Hepatocyte (in vitro differentiated cells): Measurements from ENCODE around the gene MAPK6. TPM values are rescaled to one million over a fixed set of nuclear protein-coding genes. Genes with fewer than 3 reads are reported as not detected.

ENCODE experiments used
- DNase-seq: peaks from one replicate; pipeline ENCODE4 v3.0.0-alpha.2; 2016; ENCODE audit warnings: low spot score
- H2AFZ ChIP-seq: fragments of 200-600 bp; sonication (generic); 2 replicates; pipeline ENCODE4 v1.6.0; 2016; ENCODE audit warnings: antibody characterized with exemption, mild to moderate bottlenecking
- H3K27ac ChIP-seq: fragments of 200-600 bp; sonication (generic); 2 replicates; pipeline ENCODE4 v1.5.1; 2016; ENCODE audit warnings: mild to moderate bottlenecking
- H3K27me3 ChIP-seq: fragments of 200-600 bp; sonication (generic); 2 replicates; pipeline ENCODE4 v1.6.1; 2016
- H3K36me3 ChIP-seq: fragments of 200-600 bp; sonication (generic); replicated peaks from 2 replicates; pipeline ENCODE4 v1.5.1; 2016; ENCODE audit warnings: low read depth; ENCODE audit not compliant: insufficient read depth
- H3K4me1 ChIP-seq: fragments of 200-600 bp; sonication (generic); 2 replicates; pipeline ENCODE4 v1.5.1; 2016; ENCODE audit warnings: mild to moderate bottlenecking, moderate library complexity; ENCODE audit not compliant: insufficient read depth
- H3K4me2 ChIP-seq: fragments of 200-600 bp; sonication (generic); 2 replicates; pipeline ENCODE4 v1.6.0; 2016
- H3K4me3 ChIP-seq: fragments of 200-600 bp; sonication (generic); 2 replicates; pipeline ENCODE4 v1.5.1; 2016; ENCODE audit warnings: mild to moderate bottlenecking
- H3K79me2 ChIP-seq: fragments of 200-600 bp; sonication (generic); 2 replicates; pipeline ENCODE4 v1.6.0; 2017; ENCODE audit warnings: mild to moderate bottlenecking
- H3K9me2 ChIP-seq: fragments of 200-600 bp; sonication (generic); replicated peaks from 2 replicates; pipeline ENCODE4 v1.6.0; 2017; ENCODE audit warnings: mild to moderate bottlenecking; ENCODE audit not compliant: insufficient read depth
- H3K9me3 ChIP-seq: fragments of 200-600 bp; sonication (generic); 2 replicates; pipeline ENCODE4 v1.5.1; 2016; ENCODE audit warnings: low read depth, mild to moderate bottlenecking
- H4K20me1 ChIP-seq: fragments of 200-600 bp; sonication (generic); 2 replicates; pipeline ENCODE4 v1.6.0; 2016; ENCODE audit warnings: mild to moderate bottlenecking; ENCODE audit not compliant: insufficient read depth, poor library complexity, severe bottlenecking
- EZH2 ChIP-seq: fragments of 200-600 bp; sonication (generic); IDR thresholded peaks from 2 replicates; pipeline ENCODE4 v1.6.1; 2016; ENCODE audit warnings: antibody characterized with exemption, mild to moderate bottlenecking, borderline replicate concordance
- EZH2phosphoT487 ChIP-seq: fragments of 200-600 bp; sonication (generic); IDR thresholded peaks from one replicate; pipeline ENCODE4 v1.6.1; 2018; ENCODE audit warnings: antibody characterized with exemption, mild to moderate bottlenecking, low read depth, moderate library complexity; ENCODE audit not compliant: unreplicated experiment, severe bottlenecking
- WGBS: methylation state at CpG from one replicate; pipeline ENCODE4 v1.1.6; 2016; ENCODE audit warnings: low lambda C conversion rate; ENCODE audit errors: missing lambda C conversion rate; 5-methylcytosine and 5-hydroxymethylcytosine counted together
- polyA plus RNA-seq: library from polyadenylated mRNA; unstranded; fragments of >200 nt; fragmentation: Nextera tagmentation; extraction: Ambion mirVana; gene quantifications from 2 replicates; pipeline ENCODE4 v1.2.1, GENCODE V29; 2016
- total RNA-seq: library from RNA; depleted of rRNA; stranded (reverse); fragments of >200 nt; gene quantifications from 2 replicates; pipeline ENCODE4 v1.2.3, GENCODE V29; 2014
- TF ChIP-seq, protein P1 (sequence below): fragments of 200-600 bp; sonication (generic); IDR thresholded peaks from 2 replicates; pipeline ENCODE4 v1.5.1; 2016; ENCODE audit warnings: antibody characterized with exemption, mild to moderate bottlenecking; ENCODE audit not compliant: poor library complexity

The MAPK6 gene
- total and polyA plus RNA-seq, 2 experiments from 2014 or later = 37.8 to 123 TPM

DNA sequence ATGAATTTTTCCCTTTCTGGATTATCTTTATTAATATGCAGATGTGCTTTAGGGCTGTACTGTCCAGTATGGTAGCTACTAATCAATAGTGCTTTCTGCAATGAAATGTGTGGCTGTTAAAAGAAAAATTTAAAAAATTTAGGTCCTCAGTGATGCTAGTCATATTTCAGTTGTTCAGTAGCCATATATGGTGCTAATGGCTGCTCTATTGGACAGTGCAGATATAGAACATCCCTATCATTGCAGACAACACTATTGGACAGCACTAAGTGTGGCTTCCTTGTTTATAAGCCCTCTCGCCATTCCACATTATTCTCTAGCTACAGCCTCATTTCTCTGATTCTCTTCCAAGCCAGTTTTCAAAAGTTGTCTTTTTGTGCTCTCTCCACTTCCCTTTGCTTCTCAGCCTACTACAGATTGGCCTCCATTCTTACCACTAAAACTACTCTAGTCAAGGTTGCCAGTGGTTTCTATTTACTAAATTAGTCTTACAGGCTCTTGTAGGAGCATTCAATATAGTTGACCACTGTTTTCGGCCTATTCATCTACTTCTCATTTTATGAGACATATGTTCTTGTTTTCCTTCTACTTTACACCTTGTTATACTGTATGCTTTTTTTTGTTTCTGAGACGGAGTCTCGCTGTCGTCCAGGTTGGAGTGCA, 9.5 kb downstream of the MAPK6 start:
- H4K20me1 ChIP-seq = peaks cover 72% of the 10 kb centered on the region

DNA sequence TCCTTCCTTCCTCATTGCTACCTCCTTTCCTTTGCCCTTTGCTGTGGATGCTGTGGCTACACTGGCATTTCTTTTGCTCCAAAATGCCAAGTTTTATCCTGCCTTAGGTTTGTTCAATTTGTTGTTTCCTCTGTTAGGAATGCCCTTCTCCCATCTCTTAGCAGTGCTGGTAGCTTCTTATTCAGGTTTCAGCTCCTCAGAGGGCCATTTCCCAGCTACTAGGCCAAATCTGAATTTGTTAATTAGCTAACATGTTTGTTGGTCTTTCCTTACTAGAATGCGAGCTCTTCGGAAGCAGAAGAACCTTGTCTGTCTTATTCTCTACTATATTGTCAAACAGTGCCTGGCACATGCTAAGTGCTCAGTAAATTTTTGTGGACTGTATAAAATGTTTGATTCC, 11.0 kb downstream of the MAPK6 start:
- peaks cover 6% of the 10 kb centered on the region for H3K9me3 ChIP-seq
- H3K36me3 ChIP-seq = peaks cover 6% of the 10 kb centered on the region
- peaks cover 100% of the 10 kb centered on the region for H3K79me2 ChIP-seq
- H2AFZ ChIP-seq = no peak overlapping the region
- no peak overlapping the region for H3K27ac ChIP-seq
- H3K4me1 ChIP-seq = no peaks in the 10 kb centered on the region
- no peaks in the 10 kb centered on the region for H3K9me2 ChIP-seq
- no peak overlapping the region for H3K4me3 ChIP-seq
- no peak overlapping the region for H3K4me2 ChIP-seq
- H3K27me3 ChIP-seq = no peaks in the 10 kb centered on the region
- no peak for DNase-seq
- peaks cover 77% of the 10 kb centered on the region for H4K20me1 ChIP-seq
- 89% methylated on average over 2 of the region's 2 CpGs for WGBS
- no peak for TF ChIP-seq EZH2phosphoT487

More for the DNA sequence above, 9.5 kb downstream of the MAPK6 start:
- Histone ChIP-seq H3K27ac (no peak overlapping the region), H3K4me2 (no peak overlapping the region), H3K27me3 (no peaks in the 10 kb centered on the region), H2AFZ (no peak overlapping the region), H3K36me3 (no peaks in the 10 kb centered on the region), H3K9me3 (no peaks in the 10 kb centered on the region), H3K9me2 (no peaks in the 10 kb centered on the region), H3K4me3 (no peak overlapping the region), H3K79me2 (peaks cover 100% of the 10 kb centered on the region), H3K4me1 (no peaks in the 10 kb centered on the region)
- WGBS = 87% methylated on average over 5 of the region's 5 CpGs
- no peak for DNase-seq
- TF ChIP-seq, protein P1, sequence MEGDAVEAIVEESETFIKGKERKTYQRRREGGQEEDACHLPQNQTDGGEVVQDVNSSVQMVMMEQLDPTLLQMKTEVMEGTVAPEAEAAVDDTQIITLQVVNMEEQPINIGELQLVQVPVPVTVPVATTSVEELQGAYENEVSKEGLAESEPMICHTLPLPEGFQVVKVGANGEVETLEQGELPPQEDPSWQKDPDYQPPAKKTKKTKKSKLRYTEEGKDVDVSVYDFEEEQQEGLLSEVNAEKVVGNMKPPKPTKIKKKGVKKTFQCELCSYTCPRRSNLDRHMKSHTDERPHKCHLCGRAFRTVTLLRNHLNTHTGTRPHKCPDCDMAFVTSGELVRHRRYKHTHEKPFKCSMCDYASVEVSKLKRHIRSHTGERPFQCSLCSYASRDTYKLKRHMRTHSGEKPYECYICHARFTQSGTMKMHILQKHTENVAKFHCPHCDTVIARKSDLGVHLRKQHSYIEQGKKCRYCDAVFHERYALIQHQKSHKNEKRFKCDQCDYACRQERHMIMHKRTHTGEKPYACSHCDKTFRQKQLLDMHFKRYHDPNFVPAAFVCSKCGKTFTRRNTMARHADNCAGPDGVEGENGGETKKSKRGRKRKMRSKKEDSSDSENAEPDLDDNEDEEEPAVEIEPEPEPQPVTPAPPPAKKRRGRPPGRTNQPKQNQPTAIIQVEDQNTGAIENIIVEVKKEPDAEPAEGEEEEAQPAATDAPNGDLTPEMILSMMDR = no peak
- TF ChIP-seq EZH2phosphoT487 = no peak
- TF ChIP-seq EZH2 = no peak

DNA sequence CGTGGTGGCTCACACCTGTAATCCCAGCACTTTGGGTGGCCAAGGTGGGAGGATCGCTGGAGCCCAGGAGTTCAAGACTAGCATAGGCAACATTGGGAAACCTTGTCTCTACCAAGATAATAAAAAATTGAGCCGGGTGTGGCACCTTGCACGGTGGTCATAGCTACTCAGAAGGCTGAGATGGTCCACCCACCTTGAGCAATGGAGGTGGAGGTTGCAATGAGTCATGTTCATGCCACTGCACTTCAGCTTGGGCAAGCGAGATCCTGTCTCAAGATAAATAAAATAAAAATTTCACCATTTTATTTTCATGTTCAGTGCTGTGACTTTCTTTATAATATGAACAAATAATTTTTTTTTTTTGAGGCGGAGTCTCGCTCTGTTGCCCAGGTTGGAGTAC, 12.5 kb downstream of the MAPK6 start:
- DNase-seq = peak; percentile 28
- Histone ChIP-seq H3K27me3 (no peaks in the 10 kb centered on the region), H3K79me2 (peaks cover 100% of the 10 kb centered on the region), H3K9me2 (no peaks in the 10 kb centered on the region), H3K4me3 (no peak overlapping the region), H3K4me2 (no peak overlapping the region), H3K9me3 (peaks cover 6% of the 10 kb centered on the region), H2AFZ (no peak overlapping the region), H3K36me3 (peaks cover 6% of the 10 kb centered on the region), H3K4me1 (no peaks in the 10 kb centered on the region), H3K27ac (no peak overlapping the region), H4K20me1 (peaks cover 78% of the 10 kb centered on the region)
- TF ChIP-seq EZH2phosphoT487 (no peak), EZH2 (no peak)
- TF ChIP-seq, protein P1 = no peak
- WGBS = 97% methylated on average over 7 of the region's 7 CpGs

DNA sequence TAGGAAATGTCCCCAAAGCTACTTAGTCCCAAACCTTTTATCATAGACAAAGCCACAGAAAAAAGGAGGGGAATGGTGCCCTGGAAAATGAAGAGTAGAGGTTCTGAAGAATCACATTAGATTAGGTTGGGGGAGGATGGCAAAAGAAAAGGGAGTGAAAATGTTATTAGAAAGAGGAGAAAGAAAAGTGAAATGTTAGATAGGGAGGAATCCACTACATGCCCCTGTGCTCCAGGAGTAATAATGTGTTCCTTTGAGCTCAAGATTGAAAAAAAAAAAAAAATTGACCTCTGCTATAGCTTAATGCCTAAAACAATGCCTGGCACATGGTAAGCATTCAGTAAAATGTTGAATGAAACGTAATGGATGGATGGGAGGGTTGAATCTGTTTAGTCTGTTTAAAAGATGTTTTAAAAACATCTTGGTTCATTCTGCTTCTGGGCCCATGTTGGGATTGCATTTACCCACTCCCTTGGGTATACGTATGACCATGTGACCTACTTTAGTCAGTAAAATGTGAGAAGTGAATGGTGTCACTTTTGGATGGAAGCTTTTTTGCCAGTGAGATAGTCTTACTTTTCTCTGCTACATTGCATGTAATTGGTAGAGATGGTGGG, 19.0 kb downstream of the MAPK6 start:
- Histone ChIP-seq H3K9me3 (peaks cover 6% of the 10 kb centered on the region), H2AFZ (no peak overlapping the region), H3K4me2 (no peak overlapping the region), H3K4me3 (no peak overlapping the region), H3K79me2 (peaks cover 99% of the 10 kb centered on the region), H3K36me3 (peaks cover 6% of the 10 kb centered on the region), H3K27ac (no peak overlapping the region), H3K9me2 (no peaks in the 10 kb centered on the region), H4K20me1 (peaks cover 87% of the 10 kb centered on the region), H3K27me3 (no peaks in the 10 kb centered on the region), H3K4me1 (peaks cover 27% of the 10 kb centered on the region)
- 71% methylated on average over 2 of the region's 2 CpGs for WGBS
- TF ChIP-seq EZH2 (no peak), EZH2phosphoT487 (no peak)
- TF ChIP-seq, protein P1 = no peak
- DNase-seq = no peak
